ENCODE results near the gene PTDSS2.

Gene PTDSS2

GRCh38 chr11:492427-493226 is 42.5 kb downstream of the PTDSS2 start:
- H3K9me3 ChIP-seq (ENCODE audit: insufficient read depth, low read depth, low read length), result no peaks in the 10 kb centered on the region
- no peak overlapping the region for H3K4me2 ChIP-seq (ENCODE audit: low read depth, low read length, poor library complexity, severe bottlenecking)
- H3F3A ChIP-seq (ENCODE audit: low read depth), result no peaks in the 10 kb centered on the region
- peaks cover 29% of the 10 kb centered on the region; the same call in 1 of the 2 replicates for H3K36me3 ChIP-seq (ENCODE audit: insufficient read depth, low read length)
- H3K4me1 ChIP-seq (ENCODE audit: insufficient read depth, low read length, poor library complexity, severe bottlenecking), result no peaks in the 10 kb centered on the region
- no peaks in the 10 kb centered on the region for H3K27me3 ChIP-seq (ENCODE audit: insufficient read depth, low read length, poor library complexity, severe bottlenecking)
- no peak overlapping the region for H2AFZ ChIP-seq (ENCODE audit: low read length)
- no peak overlapping the region for H3K4me3 ChIP-seq (ENCODE audit: low read length, poor library complexity, severe bottlenecking)
- no peaks in the 10 kb centered on the region for H3K9me2 ChIP-seq (replicated peaks; ENCODE audit: low read depth, low read length)
- H3K9ac ChIP-seq (ENCODE audit: low read depth, low read length, poor library complexity, severe bottlenecking), result no peak overlapping the region
- no peaks in the 10 kb centered on the region for H4K20me1 ChIP-seq (ENCODE audit: insufficient read depth, low read length, poor library complexity, severe bottlenecking)
- no peaks in the 10 kb centered on the region for H3K79me2 ChIP-seq (ENCODE audit: insufficient read depth, low read length)
- TF ChIP-seq CTCF (conservative IDR thresholded peaks at IDR 0.05; ENCODE audit: low read length), result no peak
- no peak for TF ChIP-seq EZH2phosphoT487 (IDR thresholded peaks at IDR 0.05; ENCODE audit: borderline replicate concordance)

- no peak for TF ChIP-seq EZH2phosphoT487 (IDR thresholded peaks at IDR 0.05; ENCODE audit: borderline replicate concordance)
- TF ChIP-seq CTCF (conservative IDR thresholded peaks at IDR 0.05; ENCODE audit: low read length), result no peak
- no peaks in the 10 kb centered on the region for H3F3A ChIP-seq (ENCODE audit: low read depth)
- H3K9me3 ChIP-seq (ENCODE audit: insufficient read depth, low read depth, low read length), result no peaks in the 10 kb centered on the region
- H3K4me3 ChIP-seq (ENCODE audit: low read length, poor library complexity, severe bottlenecking), result no peak overlapping the region
- no peak overlapping the region for H3K4me2 ChIP-seq (ENCODE audit: low read depth, low read length, poor library complexity, severe bottlenecking)
- H3K79me2 ChIP-seq (ENCODE audit: insufficient read depth, low read length), result no peaks in the 10 kb centered on the region
- H3K36me3 ChIP-seq (ENCODE audit: insufficient read depth, low read length), result peaks cover 50% of the 10 kb centered on the region; the same call in 1 of the 2 replicates
- no peak overlapping the region for H3K9ac ChIP-seq (ENCODE audit: low read depth, low read length, poor library complexity, severe bottlenecking)
- no peak overlapping the region for H2AFZ ChIP-seq (ENCODE audit: low read length)
- H4K20me1 ChIP-seq (ENCODE audit: insufficient read depth, low read length, poor library complexity, severe bottlenecking), result no peaks in the 10 kb centered on the region
- no peaks in the 10 kb centered on the region for H3K27me3 ChIP-seq (ENCODE audit: insufficient read depth, low read length, poor library complexity, severe bottlenecking)
- H3K9me2 ChIP-seq (replicated peaks; ENCODE audit: low read depth, low read length), result no peaks in the 10 kb centered on the region
- H3K4me1 ChIP-seq (ENCODE audit: insufficient read depth, low read length, poor library complexity, severe bottlenecking), result no peaks in the 10 kb centered on the region
Measured at GRCh38 chr11:494761-495536, 44.9 kb downstream of the PTDSS2 start.

- Histone ChIP-seq H3K36me3 (ENCODE audit: insufficient read depth, low read length) (peaks cover 50% of the 10 kb centered on the region; the same call in 1 of the 2 replicates), H3K27me3 (ENCODE audit: insufficient read depth, low read length, poor library complexity, severe bottlenecking) (no peaks in the 10 kb centered on the region), H3F3A (ENCODE audit: low read depth) (no peaks in the 10 kb centered on the region), H3K79me2 (ENCODE audit: insufficient read depth, low read length) (no peaks in the 10 kb centered on the region), H3K9me3 (ENCODE audit: insufficient read depth, low read depth, low read length) (no peaks in the 10 kb centered on the region), H3K9ac (ENCODE audit: low read depth, low read length, poor library complexity, severe bottlenecking) (no peak overlapping the region), H3K4me2 (ENCODE audit: low read depth, low read length, poor library complexity, severe bottlenecking) (no peak overlapping the region), H3K9me2 (replicated peaks; ENCODE audit: low read depth, low read length) (no peaks in the 10 kb centered on the region), H3K4me1 (ENCODE audit: insufficient read depth, low read length, poor library complexity, severe bottlenecking) (no peaks in the 10 kb centered on the region), H3K4me3 (ENCODE audit: low read length, poor library complexity, severe bottlenecking) (no peak overlapping the region), H4K20me1 (ENCODE audit: insufficient read depth, low read length, poor library complexity, severe bottlenecking) (no peaks in the 10 kb centered on the region), H2AFZ (ENCODE audit: low read length) (no peak overlapping the region)
- TF ChIP-seq EZH2phosphoT487 (IDR thresholded peaks at IDR 0.05; ENCODE audit: borderline replicate concordance), result no peak
- no peak for TF ChIP-seq CTCF (conservative IDR thresholded peaks at IDR 0.05; ENCODE audit: low read length)
Measured at GRCh38 chr11:495537-495931, 45.5 kb downstream of the PTDSS2 start.
